GM18519 (cell line): ENCODE results near the gene SHLD2.
"Not testable (repeated sequence)": the region's sequence is repeated elsewhere in the genome, so short reads cannot be mapped to it uniquely, and the experiment has no call there.

Experiments
- ATAC-seq: cut with Tn5 transposase; IDR thresholded peaks from one replicate; pipeline ENCODE4 v1.9.1; 2021; ENCODE audit warnings: mild to moderate bottlenecking, moderate library complexity; ENCODE audit not compliant: unreplicated experiment, low FRiP score

The SHLD2 gene, protein sequence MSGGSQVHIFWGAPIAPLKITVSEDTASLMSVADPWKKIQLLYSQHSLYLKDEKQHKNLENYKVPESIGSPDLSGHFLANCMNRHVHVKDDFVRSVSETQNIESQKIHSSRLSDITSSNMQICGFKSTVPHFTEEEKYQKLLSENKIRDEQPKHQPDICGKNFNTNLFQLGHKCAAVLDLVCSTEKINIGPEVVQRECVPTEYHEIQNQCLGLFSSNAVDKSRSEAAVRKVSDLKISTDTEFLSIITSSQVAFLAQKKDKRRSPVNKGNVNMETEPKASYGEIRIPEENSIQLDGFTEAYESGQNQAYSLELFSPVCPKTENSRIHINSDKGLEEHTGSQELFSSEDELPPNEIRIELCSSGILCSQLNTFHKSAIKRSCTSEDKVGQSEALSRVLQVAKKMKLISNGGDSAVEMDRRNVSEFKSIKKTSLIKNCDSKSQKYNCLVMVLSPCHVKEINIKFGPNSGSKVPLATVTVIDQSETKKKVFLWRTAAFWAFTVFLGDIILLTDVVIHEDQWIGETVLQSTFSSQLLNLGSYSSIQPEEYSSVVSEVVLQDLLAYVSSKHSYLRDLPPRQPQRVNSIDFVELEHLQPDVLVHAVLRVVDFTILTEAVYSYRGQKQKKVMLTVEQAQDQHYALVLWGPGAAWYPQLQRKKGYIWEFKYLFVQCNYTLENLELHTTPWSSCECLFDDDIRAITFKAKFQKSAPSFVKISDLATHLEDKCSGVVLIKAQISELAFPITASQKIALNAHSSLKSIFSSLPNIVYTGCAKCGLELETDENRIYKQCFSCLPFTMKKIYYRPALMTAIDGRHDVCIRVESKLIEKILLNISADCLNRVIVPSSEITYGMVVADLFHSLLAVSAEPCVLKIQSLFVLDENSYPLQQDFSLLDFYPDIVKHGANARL

DNA sequence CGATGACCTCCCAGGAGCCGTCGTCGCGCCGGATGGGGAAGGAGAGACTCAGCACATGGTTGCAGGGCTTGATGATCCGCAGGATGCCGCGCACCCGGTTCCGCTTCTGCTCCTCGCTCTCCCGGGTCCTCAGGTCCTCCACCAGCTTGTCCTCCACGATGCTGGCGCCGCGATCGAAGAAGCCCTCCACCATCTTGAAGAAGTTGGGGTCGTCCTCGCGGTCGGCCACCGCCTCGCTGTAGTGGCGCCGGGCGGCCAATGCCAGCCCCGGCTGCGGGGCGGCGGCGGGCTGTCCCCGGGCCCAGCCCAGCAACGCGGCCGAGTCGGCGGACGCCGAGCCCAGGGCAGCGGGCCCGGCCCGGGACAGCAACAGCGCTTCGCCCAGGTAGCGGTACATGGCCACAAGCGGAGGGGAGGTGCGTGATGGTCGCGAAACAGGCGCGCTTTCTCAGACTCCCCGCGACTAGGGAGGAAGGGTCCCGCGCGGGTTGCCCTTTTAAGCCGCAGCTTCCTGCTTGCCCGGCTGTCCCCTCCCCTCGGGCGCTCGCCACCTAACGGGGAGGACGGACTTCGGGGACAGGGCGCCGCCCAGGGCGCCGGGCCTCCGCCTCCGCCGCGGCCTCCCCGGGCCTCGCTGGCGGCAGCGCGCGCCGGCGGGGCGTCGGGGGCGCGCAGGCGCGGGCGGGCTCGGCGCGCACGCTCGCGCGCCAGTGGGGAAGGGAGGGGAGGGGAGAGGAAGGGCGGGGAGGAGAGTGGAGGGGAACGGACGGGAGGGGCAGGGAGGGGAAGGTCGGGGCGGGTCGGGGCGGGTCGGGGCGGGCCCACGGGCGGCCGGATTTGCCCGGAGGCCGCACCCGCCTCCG is at the start of gene SHLD2, which contains the start of gene GLUD1:
SHLD2 (plus strand) TSS at position 834 of the 863 bp plus-strand sequence. CDS start 56,149 bp downstream, outside the sequence.
GLUD1 (minus strand) TSS at position 471 of the 863 bp plus-strand sequence; CDS start at position 397, 74 bp downstream.
- peak; percentile 57 for ATAC-seq

GRCh38 chr10:87045434-87045938 is 49.5 kb upstream of the SHLD2 start:
- ATAC-seq = no peak

DNA sequence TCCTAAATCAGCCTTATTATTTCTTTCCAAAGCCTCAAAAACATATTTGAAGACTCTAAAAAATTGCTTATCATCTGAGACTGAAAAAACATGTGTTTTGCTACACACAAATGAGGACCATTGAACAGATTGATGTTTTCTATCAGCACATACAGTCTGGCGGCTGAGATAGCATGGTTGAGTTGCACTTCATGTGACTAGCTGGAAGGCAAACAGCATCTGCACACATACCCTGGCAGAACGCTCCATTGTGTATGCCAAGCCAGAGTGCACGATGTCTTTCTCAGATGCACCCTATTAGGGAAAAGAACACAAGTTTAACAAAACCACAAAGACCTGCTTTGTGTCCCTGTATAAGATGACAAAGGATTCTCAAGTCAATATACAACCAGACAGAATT is 41.9 kb upstream of the SHLD2 start:
- no peak for ATAC-seq

- no peak for ATAC-seq
Observed at GRCh38 chr10:87053577-87054181, 41.3 kb upstream of the SHLD2 start.

DNA sequence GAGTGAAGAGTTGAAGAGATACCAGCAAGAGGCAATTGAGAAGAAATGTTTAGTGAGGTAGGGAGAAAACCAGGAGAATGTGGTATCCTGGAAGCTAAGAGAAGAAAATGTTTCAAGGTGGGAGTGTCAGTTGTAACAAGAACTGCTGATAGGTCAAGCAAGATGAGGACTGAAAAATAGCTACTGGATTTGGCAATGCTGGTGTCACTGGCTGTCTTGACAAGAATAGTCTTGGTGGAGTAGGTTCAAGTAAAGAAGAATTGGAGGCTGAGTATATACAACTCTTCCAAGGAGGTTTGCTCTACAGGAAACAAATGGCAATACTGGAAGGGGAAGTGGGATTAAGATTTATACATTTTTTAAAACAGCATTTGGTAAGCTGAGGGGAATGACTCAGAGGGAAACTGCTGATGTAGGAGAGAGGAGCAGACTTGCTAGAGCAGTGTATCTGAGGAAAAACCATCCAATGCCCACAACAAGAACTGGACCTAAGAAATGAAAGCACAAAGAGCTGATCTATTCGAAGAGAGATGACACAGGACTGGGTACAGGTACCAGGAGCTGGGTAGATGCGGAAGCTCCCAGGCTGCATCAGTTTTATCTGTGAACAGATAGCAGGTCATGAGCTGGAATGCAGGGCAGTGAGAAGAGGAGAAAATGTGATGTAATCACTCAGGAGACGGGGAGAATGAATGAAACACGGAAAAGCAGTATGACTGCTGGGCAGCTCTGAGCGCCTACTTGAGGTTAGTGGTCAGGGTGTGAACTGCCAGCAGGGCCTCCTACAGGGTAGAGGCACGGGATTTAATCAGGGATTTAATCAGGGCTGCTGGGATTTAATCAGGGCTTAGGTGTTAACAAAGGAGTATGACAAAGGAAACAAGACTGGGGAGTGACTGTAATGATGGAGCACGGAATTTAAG is 40.4 kb upstream of the SHLD2 start:
- no peak for ATAC-seq

DNA sequence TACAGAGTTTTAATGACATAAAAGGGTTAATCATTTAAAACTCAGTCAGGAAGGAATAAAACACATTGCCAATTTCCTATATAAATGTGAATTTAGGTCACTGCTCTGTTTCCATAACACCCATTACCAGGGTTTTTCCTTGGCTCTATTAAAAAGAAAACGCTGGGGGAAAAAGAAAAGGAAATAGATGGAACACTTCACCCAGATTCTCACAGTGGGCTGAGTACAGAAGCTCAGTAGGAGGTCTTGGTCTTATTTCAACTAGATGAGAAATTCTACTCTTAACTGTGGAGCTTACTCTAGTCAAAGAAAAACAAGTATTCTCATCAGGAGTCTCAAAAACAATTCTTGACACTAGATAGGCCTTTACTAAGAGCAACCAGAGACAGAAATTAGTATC is 36.8 kb upstream of the SHLD2 start:
- ATAC-seq = no peak

- ATAC-seq = no peak
Observed at GRCh38 chr10:87059401-87059800, 35.6 kb upstream of the SHLD2 start.

DNA sequence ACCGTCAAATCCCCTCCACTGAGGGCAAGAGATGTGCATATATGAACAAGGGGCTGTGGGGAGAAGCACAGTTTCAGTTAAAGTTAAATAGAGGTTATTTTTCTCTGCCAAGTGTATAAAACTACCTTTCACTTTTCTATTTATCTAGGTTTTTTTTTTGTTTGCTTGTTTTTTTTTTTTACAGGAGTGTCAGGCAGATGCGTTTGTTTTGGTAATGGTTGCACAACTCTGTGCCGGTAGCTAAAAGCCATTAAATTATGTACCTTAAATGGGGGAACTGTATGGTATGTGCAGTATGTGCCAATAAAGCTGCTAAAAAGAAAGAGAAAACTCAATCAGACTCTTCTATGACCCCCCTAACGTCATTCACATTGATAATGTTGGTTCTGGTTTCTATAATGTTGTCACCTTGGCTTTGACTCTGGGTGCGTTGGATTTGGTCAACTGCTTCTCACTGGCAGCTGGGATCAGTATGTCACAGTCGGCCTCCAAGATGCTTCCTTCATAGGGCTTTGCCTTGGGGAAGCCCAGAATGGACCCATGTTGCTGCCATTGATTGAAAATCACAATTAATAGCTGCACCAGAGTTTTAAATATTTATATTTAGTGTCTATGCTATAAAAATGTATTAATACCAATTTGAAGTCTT is 34.6 kb upstream of the SHLD2 start:
- no peak for ATAC-seq

DNA sequence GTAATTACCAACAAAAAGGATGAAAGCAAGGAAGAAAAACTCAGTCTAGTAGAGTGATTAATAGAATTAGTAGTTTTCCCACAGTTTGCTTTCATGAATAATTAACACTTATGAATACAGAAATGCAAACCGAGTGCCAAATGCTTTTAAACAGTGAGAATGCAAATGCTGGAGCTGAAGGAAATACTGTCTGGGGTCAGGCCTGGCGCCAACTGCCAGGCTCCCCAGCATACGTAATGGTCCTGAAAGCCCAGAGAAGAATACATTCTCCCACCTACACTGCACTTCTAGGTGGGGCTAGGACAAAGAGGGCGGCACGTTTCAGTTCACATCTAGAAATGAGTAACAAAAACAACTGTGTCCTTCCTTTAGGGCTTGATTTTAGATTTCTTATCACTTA is 30.4 kb upstream of the SHLD2 start:
- no peak for ATAC-seq

GRCh38 chr10:87066178-87066577 is 28.8 kb upstream of the SHLD2 start:
- ATAC-seq = no peak

DNA sequence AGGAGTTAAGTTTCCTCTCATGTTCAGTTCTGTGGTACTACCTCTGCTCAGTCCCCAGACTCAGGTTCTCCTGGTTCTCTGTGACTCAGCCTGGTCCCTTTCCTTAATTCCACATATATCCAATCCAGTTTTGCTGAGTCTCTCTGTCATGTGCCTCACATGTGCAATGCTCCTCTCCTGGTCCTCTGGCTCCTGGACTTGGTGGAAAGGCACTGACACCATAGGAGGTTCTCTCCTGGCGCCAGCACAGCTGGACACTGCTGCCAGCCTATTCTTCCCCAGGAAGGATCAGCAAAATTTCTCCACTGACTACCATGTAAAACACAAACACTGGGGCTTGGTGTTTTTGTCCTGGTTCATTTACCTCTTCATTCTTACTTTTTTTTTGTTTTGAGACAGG is 28.1 kb upstream of the SHLD2 start:
- ATAC-seq = no peak

GRCh38 chr10:87068281-87068680 is 26.7 kb upstream of the SHLD2 start:
- no peak for ATAC-seq

- ATAC-seq = no peak
Observed at GRCh38 chr10:87072449-87072848, 22.6 kb upstream of the SHLD2 start.

- not testable (repeated sequence) for ATAC-seq
Observed at GRCh38 chr10:87076421-87076820, 18.6 kb upstream of the SHLD2 start.

GRCh38 chr10:87079106-87079836 is 15.7 kb upstream of the SHLD2 start:
- ATAC-seq = no peak

DNA sequence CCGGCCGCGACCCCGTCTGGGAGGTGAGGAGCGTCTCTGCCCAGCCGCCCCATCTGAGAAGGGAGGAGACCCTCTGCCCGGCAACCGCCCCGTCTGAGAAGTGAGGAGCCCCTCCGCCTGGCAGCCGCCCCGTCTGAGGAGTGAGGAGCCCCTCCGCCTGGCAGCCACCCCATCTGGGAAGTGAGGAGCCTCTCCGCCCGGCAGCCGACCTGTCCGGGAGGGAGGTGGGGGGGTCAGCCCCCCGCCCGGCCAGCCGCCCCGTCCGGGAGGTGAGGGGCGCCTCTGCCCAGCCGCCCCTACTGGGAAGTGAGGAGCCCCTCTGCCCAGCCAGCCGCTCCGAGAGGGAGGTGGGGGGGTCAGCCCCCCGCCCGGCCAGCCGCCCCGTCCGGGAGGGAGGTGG is 14.4 kb upstream of the SHLD2 start:
- not testable (repeated sequence) for ATAC-seq

GRCh38 chr10:87081574-87081973 is 13.4 kb upstream of the SHLD2 start:
- not testable (repeated sequence) for ATAC-seq

GRCh38 chr10:87082219-87082618 is 12.8 kb upstream of the SHLD2 start:
- ATAC-seq = not testable (repeated sequence)
